SK-N-SH (cell line): ENCODE data around the gene UTRN. TPM values are rescaled to one million over a fixed set of nuclear protein-coding genes. Genes with fewer than 3 reads are reported as not detected.

Experiments used
- CTCF ChIA-PET: fragments of 300-600, 350-600 bp; formaldehyde crosslinking; extraction: SDS; loops from one replicate; lab custom pipeline; 2021; lab: Yijun Ruan, JAX
- POLR2A ChIA-PET: fragments of 350-600 bp; sonication (Branson Sonifier 250); formaldehyde crosslinking; extraction: SDS; loops from one replicate; lab custom pipeline; 2020; ENCODE audit warnings: antibody characterized with exemption, inconsistent platforms; lab: Yijun Ruan, JAX
- DNase-seq: peaks from one replicate; pipeline ENCODE4 v3.0.0; 2012
- H2AFZ ChIP-seq: fragments of 200-600 bp; sonication (generic); 2 replicates; pipeline ENCODE4 v1.8.1; 2016; ENCODE audit warnings: antibody characterized with exemption, mild to moderate bottlenecking, low read depth
- H3F3A ChIP-seq: fragments of 200-600 bp; sonication (generic); replicated peaks from 2 replicates; pipeline ENCODE3; 2016; ENCODE audit warnings: antibody characterized with exemption, mild to moderate bottlenecking; ENCODE audit not compliant: insufficient read depth
- H3K27ac ChIP-seq, 2 experiments: fragments of 200-500 bp in 1 of 2; fragments of 200-600 bp in 1 of 2; sonication (Bioruptor generic) in 1 of 2; sonication (generic), shearing (Covaris generic) in 1 of 2; 2 replicates each; pipeline versions ENCODE4 v1.5.1 to v1.6.1; 2014 to 2016; ENCODE audit warnings: low read depth in 2 of 2, inconsistent platforms in 1 of 2, low read length in 1 of 2, mild to moderate bottlenecking in 1 of 2, mixed read lengths in 1 of 2
- H3K27me3 ChIP-seq: fragments of 200-600 bp; sonication (generic), shearing (Covaris generic); 2 replicates; pipeline ENCODE4 v1.6.1; 2016; ENCODE audit warnings: mixed run types; ENCODE audit not compliant: insufficient read depth
- H3K36me3 ChIP-seq, 2 experiments: fragments of 200-500 bp in 1 of 2; fragments of 200-600 bp in 1 of 2; sonication (Bioruptor generic) in 1 of 2; sonication (generic) in 1 of 2; replicated peaks in 1 of 2; 2 replicates each; pipeline versions ENCODE3 to v1.5.1; 2014 to 2016; ENCODE audit warnings: low read length in 1 of 2, mild to moderate bottlenecking in 1 of 2; ENCODE audit not compliant: insufficient read depth in 2 of 2, control insufficient read depth in 1 of 2
- H3K4me1 ChIP-seq, 2 experiments: fragments of 200-500 bp in 1 of 2; fragments of 200-600 bp in 1 of 2; sonication (Bioruptor generic) in 1 of 2; sonication (generic), shearing (Covaris generic) in 1 of 2; 2 replicates each; pipeline versions ENCODE4 v1.5.1 to v1.6.1; 2014 to 2016; ENCODE audit warnings: low read depth in 1 of 2, low read length in 1 of 2, mixed run types in 1 of 2; ENCODE audit not compliant: insufficient read depth in 2 of 2, control insufficient read depth in 1 of 2
- H3K4me2 ChIP-seq: fragments of 200-600 bp; sonication (generic), shearing (Covaris generic); 2 replicates; pipeline ENCODE4 v1.6.1; 2017; ENCODE audit warnings: mixed run types
- H3K4me3 ChIP-seq, 2 experiments: fragments of 200-500 bp in 1 of 2; fragments of 200-600 bp in 1 of 2; sonication (Bioruptor generic) in 1 of 2; sonication (generic), shearing (Covaris generic) in 1 of 2; 2 replicates each; pipeline versions ENCODE4 v1.5.1 to v1.8.1; 2014 to 2016; ENCODE audit warnings: low read depth in 2 of 2, inconsistent platforms in 1 of 2, low read length in 1 of 2, mild to moderate bottlenecking in 1 of 2, mixed read lengths in 1 of 2, moderate library complexity in 1 of 2
- H3K79me2 ChIP-seq: fragments of 200-600 bp; sonication (generic); 2 replicates; pipeline ENCODE4 v1.8.1; 2017; ENCODE audit warnings: mild to moderate bottlenecking; ENCODE audit not compliant: insufficient read depth
- H3K9ac ChIP-seq: fragments of 200-600 bp; sonication (generic); 2 replicates; pipeline ENCODE4 v1.6.1; 2017; ENCODE audit warnings: mixed run types
- H3K9me2 ChIP-seq: fragments of 200-600 bp; sonication (generic); 2 replicates; pipeline ENCODE4 v1.6.1; 2017; ENCODE audit warnings: mixed run types
- H3K9me3 ChIP-seq: fragments of 200-600 bp; sonication (generic); 2 replicates; pipeline ENCODE4 v1.6.1; 2017; ENCODE audit warnings: mixed run types, mild to moderate bottlenecking, moderate library complexity
- H4K20me1 ChIP-seq: fragments of 200-600 bp; sonication (generic); 2 replicates; pipeline ENCODE4 v1.6.1; 2017; ENCODE audit warnings: mild to moderate bottlenecking, mixed run types; ENCODE audit not compliant: insufficient read depth
- CHD2 ChIP-seq: fragments of 150-350 bp; IDR thresholded peaks from 2 replicates; pipeline ENCODE4 v1.6.1; 2018; ENCODE audit warnings: low read length; ENCODE audit not compliant: partially characterized antibody
- ELF1 ChIP-seq: IDR thresholded peaks from 2 replicates; pipeline ENCODE4 v1.4.0; 2012
- EZH2phosphoT487 ChIP-seq: fragments of 200-600 bp; sonication (generic); IDR thresholded peaks from 2 replicates; pipeline ENCODE4 v1.6.1; 2017; ENCODE audit warnings: low read depth, mixed run types, mild to moderate bottlenecking, antibody characterized with exemption, moderate library complexity, borderline replicate concordance
- FOXJ3 ChIP-seq: sonication (generic); formaldehyde crosslinking; IDR thresholded peaks from 2 replicates; pipeline ENCODE4 v1.5.1; 2020; ENCODE audit warnings: mild to moderate bottlenecking, missing genetic modification reagents
- FOXM1 ChIP-seq: IDR thresholded peaks from 2 replicates; pipeline ENCODE4 v1.4.0; 2012; ENCODE audit warnings: low read depth, mild to moderate bottlenecking
- GATA2 ChIP-seq: sonication (generic); formaldehyde crosslinking; IDR thresholded peaks from 2 replicates; pipeline ENCODE4 v1.5.0; 2020; ENCODE audit warnings: mild to moderate bottlenecking, missing genetic modification reagents
- JUND ChIP-seq: IDR thresholded peaks from 2 replicates; pipeline ENCODE4 v1.4.0; 2012
- MEF2A ChIP-seq: IDR thresholded peaks from 2 replicates; pipeline ENCODE4 v1.4.0; 2012; ENCODE audit warnings: low read depth, borderline replicate concordance
- MXI1 ChIP-seq: IDR thresholded peaks from 2 replicates; pipeline ENCODE4 v1.6.1; 2012; ENCODE audit warnings: mild to moderate bottlenecking, low read depth, low read length, improper control_type of control experiment
- NFIC ChIP-seq: IDR thresholded peaks from 2 replicates; pipeline ENCODE4 v1.4.0; 2012; ENCODE audit warnings: borderline replicate concordance
- RAD21 ChIP-seq: IDR thresholded peaks from 2 replicates; pipeline ENCODE4 v1.6.1; 2012; ENCODE audit warnings: mild to moderate bottlenecking, low read length
- RCOR1 ChIP-seq: fragments of 150-350 bp; IDR thresholded peaks from 2 replicates; pipeline ENCODE4 v1.6.1; 2017; ENCODE audit warnings: antibody characterized with exemption, low read length
- RFX5 ChIP-seq: IDR thresholded peaks from 2 replicates; pipeline ENCODE4 v1.6.1; 2012; ENCODE audit warnings: mild to moderate bottlenecking, improper control_type of control experiment, low read length
- TAF1 ChIP-seq: IDR thresholded peaks from 2 replicates; pipeline ENCODE4 v1.6.1; 2012; ENCODE audit warnings: low read depth, mild to moderate bottlenecking, low read length, moderate library complexity, borderline replicate concordance
- WGBS: methylation state at CpG from one replicate; pipeline ENCODE4 v1.1.6; 2017; ENCODE audit warnings: low lambda C conversion rate; 5-methylcytosine and 5-hydroxymethylcytosine counted together
- polyA plus RNA-seq, 3 experiments: library from polyadenylated mRNA; depleted of rRNA; stranded (reverse); fragments of >200 nt; gene quantifications; 2 replicates each; pipeline ENCODE4 v1.2.3, GENCODE V29; 2012
- TF ChIP-seq, protein P1 (sequence below): fragments of 150-350 bp; IDR thresholded peaks from 2 replicates; pipeline ENCODE4 v1.6.1; 2017; ENCODE audit warnings: antibody characterized with exemption, low read length, low read depth, borderline replicate concordance
- TF ChIP-seq, protein P2 (sequence below): IDR thresholded peaks from 2 replicates; pipeline ENCODE4; 2012
- TF ChIP-seq, protein P3 (sequence below): IDR thresholded peaks from 2 replicates; pipeline ENCODE4 v1.6.1; 2012; ENCODE audit warnings: mild to moderate bottlenecking, low read depth, low read length, moderate library complexity
- TF ChIP-seq, protein P4 (sequence below): IDR thresholded peaks from 2 replicates; pipeline ENCODE4 v1.4.0; 2012; ENCODE audit warnings: low read depth, borderline replicate concordance
- TF ChIP-seq, protein P5 (sequence below): fragments of 200-600 bp; sonication (generic); IDR thresholded peaks from 2 replicates; pipeline ENCODE4 v1.6.1; 2017; ENCODE audit warnings: antibody characterized with exemption, mild to moderate bottlenecking, moderate library complexity

UTRN gene
- polyA plus RNA-seq, 1 of the 3 experiments (the other 2 are of a cell fraction) = 6.8 TPM

DNA sequence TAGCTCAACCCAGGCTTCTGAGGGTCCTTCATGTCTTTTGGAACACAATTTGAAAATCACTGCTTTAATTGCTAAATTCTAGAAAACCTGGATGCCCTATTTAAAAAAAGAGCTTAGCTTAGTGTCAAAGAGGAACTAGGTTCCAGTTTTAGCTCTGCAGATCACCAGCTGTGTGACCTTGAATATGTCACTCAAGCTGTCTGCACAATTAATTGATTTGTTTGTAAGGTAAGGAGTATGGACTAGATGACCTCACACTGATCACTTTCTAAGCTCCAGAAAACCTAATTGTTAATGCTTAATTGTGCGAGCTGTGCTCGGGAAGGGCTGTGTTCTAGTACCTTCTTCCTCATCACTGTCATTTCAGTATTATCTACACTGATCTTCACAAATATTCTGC, 26.2 kb downstream of the UTRN start:
- WGBS = 45% methylated on average over 2 of the region's 2 CpGs
- no peak overlapping the region for H3K4me2 ChIP-seq
- no peak overlapping the region for H3K27ac ChIP-seq
- POLR2A ChIA-PET = no interaction called here
- H3K9me2 ChIP-seq = no peaks in the 10 kb centered on the region
- H3K9me3 ChIP-seq = no peaks in the 10 kb centered on the region
- H3K36me3 ChIP-seq = no peaks in the 10 kb centered on the region
- peaks cover 10% of the 10 kb centered on the region for H3K79me2 ChIP-seq
- peaks cover 0 to 3% of the 10 kb centered on the region in 2 experiments; a peak in 2 of 4 replicates for H3K4me1 ChIP-seq
- H3K4me3 ChIP-seq = no peak overlapping the region
- CTCF ChIA-PET = no interaction called here
- peaks cover 4% of the 10 kb centered on the region for H3F3A ChIP-seq
- no peak overlapping the region for H2AFZ ChIP-seq
- H4K20me1 ChIP-seq = no peaks in the 10 kb centered on the region
- no peak overlapping the region for H3K9ac ChIP-seq
- DNase-seq = no peak
- TF ChIP-seq RAD21 (no peak), FOXM1 (no peak)
- H3K27me3 ChIP-seq = no peaks in the 10 kb centered on the region; the same call in 1 of the 2 replicates

DNA sequence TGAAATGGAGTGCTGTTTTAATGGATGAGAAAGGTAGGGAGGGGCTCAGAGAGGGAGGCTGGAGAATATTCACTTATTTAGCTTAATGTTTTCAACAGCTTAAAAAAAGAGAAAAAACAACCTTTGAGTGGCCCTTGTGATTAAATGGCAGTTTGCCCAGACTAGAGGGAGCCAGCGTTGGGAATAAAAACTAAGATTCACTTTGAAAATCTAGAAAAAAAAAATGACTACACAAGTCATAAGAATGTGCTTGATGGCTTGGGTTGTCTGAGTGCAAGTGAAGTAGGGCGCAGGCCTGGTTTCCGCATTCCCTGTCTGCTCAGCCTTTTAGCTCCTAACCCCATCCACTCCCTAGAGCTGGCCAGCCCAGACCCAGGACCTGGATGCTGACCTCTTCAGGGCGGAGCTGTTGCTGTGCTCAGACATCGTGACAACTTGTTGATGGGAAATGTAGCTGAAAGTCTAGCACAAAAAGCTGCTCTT, 28.9 kb downstream of the UTRN start:
- Histone ChIP-seq H3K27ac (peak overlapping the region; percentile 54 to 79; a peak in 2 of 4 replicates), H4K20me1 (no peaks in the 10 kb centered on the region), H3K9ac (no peak overlapping the region), H3K27me3 (no peaks in the 10 kb centered on the region; the same call in 1 of the 2 replicates), H3K4me3 (no peak overlapping the region), H3F3A (peaks cover 4% of the 10 kb centered on the region), H3K79me2 (0 out of 2 replicates have a peak, but pooled peaks cover 7% of the 10 kb centered on the region), H3K9me3 (no peaks in the 10 kb centered on the region), H3K4me2 (0 out of 2 replicates have a peak overlapping the region, but pooled peaks have one; percentile 11), H3K36me3 (no peaks in the 10 kb centered on the region), H3K4me1 (peaks cover 0 to 3% of the 10 kb centered on the region in 2 experiments; a peak in 2 of 4 replicates), H3K9me2 (no peaks in the 10 kb centered on the region), H2AFZ (no peak overlapping the region)
- POLR2A ChIA-PET = interaction anchor here (0.6 kb wide), 1 partner anchor 12 kb away, joined by 3 read pairs; no protein-coding TSS in a partner anchor
- no peak for DNase-seq
- CTCF ChIA-PET = interaction anchor here (1.6 kb wide), 1 partner anchor 9 kb away, joined by 3 read pairs; no protein-coding TSS in a partner anchor
- TF ChIP-seq TAF1 (no peak), CHD2 (no peak), ELF1 (no peak), RCOR1 (no peak), JUND (no peak), EZH2phosphoT487 (no peak), GATA2 (CRISPR knock-in tag) (no peak), MXI1 (no peak), RFX5 (no peak), MEF2A (no peak), NFIC (no peak), FOXJ3 (CRISPR knock-in tag) (no peak), FOXM1 (no peak)
- TF ChIP-seq, protein P1, sequence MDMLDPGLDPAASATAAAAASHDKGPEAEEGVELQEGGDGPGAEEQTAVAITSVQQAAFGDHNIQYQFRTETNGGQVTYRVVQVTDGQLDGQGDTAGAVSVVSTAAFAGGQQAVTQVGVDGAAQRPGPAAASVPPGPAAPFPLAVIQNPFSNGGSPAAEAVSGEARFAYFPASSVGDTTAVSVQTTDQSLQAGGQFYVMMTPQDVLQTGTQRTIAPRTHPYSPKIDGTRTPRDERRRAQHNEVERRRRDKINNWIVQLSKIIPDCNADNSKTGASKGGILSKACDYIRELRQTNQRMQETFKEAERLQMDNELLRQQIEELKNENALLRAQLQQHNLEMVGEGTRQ = no peak
- TF ChIP-seq, protein P2, sequence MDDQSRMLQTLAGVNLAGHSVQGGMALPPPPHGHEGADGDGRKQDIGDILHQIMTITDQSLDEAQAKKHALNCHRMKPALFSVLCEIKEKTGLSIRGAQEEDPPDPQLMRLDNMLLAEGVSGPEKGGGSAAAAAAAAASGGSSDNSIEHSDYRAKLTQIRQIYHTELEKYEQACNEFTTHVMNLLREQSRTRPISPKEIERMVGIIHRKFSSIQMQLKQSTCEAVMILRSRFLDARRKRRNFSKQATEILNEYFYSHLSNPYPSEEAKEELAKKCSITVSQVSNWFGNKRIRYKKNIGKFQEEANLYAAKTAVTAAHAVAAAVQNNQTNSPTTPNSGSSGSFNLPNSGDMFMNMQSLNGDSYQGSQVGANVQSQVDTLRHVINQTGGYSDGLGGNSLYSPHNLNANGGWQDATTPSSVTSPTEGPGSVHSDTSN = no peak
- TF ChIP-seq, protein P3, sequence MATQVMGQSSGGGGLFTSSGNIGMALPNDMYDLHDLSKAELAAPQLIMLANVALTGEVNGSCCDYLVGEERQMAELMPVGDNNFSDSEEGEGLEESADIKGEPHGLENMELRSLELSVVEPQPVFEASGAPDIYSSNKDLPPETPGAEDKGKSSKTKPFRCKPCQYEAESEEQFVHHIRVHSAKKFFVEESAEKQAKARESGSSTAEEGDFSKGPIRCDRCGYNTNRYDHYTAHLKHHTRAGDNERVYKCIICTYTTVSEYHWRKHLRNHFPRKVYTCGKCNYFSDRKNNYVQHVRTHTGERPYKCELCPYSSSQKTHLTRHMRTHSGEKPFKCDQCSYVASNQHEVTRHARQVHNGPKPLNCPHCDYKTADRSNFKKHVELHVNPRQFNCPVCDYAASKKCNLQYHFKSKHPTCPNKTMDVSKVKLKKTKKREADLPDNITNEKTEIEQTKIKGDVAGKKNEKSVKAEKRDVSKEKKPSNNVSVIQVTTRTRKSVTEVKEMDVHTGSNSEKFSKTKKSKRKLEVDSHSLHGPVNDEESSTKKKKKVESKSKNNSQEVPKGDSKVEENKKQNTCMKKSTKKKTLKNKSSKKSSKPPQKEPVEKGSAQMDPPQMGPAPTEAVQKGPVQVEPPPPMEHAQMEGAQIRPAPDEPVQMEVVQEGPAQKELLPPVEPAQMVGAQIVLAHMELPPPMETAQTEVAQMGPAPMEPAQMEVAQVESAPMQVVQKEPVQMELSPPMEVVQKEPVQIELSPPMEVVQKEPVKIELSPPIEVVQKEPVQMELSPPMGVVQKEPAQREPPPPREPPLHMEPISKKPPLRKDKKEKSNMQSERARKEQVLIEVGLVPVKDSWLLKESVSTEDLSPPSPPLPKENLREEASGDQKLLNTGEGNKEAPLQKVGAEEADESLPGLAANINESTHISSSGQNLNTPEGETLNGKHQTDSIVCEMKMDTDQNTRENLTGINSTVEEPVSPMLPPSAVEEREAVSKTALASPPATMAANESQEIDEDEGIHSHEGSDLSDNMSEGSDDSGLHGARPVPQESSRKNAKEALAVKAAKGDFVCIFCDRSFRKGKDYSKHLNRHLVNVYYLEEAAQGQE = no peak
- TF ChIP-seq, protein P4, sequence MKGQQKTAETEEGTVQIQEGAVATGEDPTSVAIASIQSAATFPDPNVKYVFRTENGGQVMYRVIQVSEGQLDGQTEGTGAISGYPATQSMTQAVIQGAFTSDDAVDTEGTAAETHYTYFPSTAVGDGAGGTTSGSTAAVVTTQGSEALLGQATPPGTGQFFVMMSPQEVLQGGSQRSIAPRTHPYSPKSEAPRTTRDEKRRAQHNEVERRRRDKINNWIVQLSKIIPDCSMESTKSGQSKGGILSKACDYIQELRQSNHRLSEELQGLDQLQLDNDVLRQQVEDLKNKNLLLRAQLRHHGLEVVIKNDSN = no peak
- TF ChIP-seq, protein P5, sequence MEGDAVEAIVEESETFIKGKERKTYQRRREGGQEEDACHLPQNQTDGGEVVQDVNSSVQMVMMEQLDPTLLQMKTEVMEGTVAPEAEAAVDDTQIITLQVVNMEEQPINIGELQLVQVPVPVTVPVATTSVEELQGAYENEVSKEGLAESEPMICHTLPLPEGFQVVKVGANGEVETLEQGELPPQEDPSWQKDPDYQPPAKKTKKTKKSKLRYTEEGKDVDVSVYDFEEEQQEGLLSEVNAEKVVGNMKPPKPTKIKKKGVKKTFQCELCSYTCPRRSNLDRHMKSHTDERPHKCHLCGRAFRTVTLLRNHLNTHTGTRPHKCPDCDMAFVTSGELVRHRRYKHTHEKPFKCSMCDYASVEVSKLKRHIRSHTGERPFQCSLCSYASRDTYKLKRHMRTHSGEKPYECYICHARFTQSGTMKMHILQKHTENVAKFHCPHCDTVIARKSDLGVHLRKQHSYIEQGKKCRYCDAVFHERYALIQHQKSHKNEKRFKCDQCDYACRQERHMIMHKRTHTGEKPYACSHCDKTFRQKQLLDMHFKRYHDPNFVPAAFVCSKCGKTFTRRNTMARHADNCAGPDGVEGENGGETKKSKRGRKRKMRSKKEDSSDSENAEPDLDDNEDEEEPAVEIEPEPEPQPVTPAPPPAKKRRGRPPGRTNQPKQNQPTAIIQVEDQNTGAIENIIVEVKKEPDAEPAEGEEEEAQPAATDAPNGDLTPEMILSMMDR = no peak
- WGBS = 7% methylated on average over 3 of the region's 5 CpGs
